Measurements from ENCODE around the gene USP32.

Gene USP32

GRCh38 chr17:60311936-60312335 is 80.0 kb downstream of the USP32 start:
- no peak for DNase-seq (ENCODE audit: low read depth)
- no peak overlapping the region for H3K4me3 ChIP-seq (ENCODE audit: low read depth, low read length)
- TF ChIP-seq CTCF (IDR thresholded peaks at IDR 0.05; ENCODE audit: control insufficient read depth, extremely low read depth, insufficient read depth), result no peak

GRCh38 chr17:60311186-60311585 is 80.7 kb downstream of the USP32 start:
- TF ChIP-seq CTCF (IDR thresholded peaks at IDR 0.05; ENCODE audit: control insufficient read depth, extremely low read depth, insufficient read depth), result no peak
- no peak for DNase-seq (ENCODE audit: low read depth)
- no peak overlapping the region for H3K4me3 ChIP-seq (ENCODE audit: low read depth, low read length)

GRCh38 chr17:60305141-60305540 is 86.8 kb downstream of the USP32 start:
- H3K4me3 ChIP-seq (ENCODE audit: low read depth, low read length), result no peak overlapping the region
- DNase-seq (ENCODE audit: low read depth), result no peak
- TF ChIP-seq CTCF (IDR thresholded peaks at IDR 0.05; ENCODE audit: control insufficient read depth, extremely low read depth, insufficient read depth), result no peak

GRCh38 chr17:60304502-60304901 is 87.4 kb downstream of the USP32 start:
- TF ChIP-seq CTCF (IDR thresholded peaks at IDR 0.05; ENCODE audit: control insufficient read depth, extremely low read depth, insufficient read depth), result no peak
- no peak for DNase-seq (ENCODE audit: low read depth)
- H3K4me3 ChIP-seq (ENCODE audit: low read depth, low read length), result no peak overlapping the region

- TF ChIP-seq CTCF (IDR thresholded peaks at IDR 0.05; ENCODE audit: control insufficient read depth, extremely low read depth, insufficient read depth), result no peak
- DNase-seq (ENCODE audit: low read depth), result no peak
- no peak overlapping the region for H3K4me3 ChIP-seq (ENCODE audit: low read depth, low read length)
These were observed 88.4 kb downstream of the USP32 start for GRCh38 chr17:60303406-60304099.

- no peak overlapping the region for H3K4me3 ChIP-seq (ENCODE audit: low read depth, low read length)
- TF ChIP-seq CTCF (IDR thresholded peaks at IDR 0.05; ENCODE audit: control insufficient read depth, extremely low read depth, insufficient read depth), result no peak
These were observed 90.3 kb downstream of the USP32 start for GRCh38 chr17:60301649-60302048.

GRCh38 chr17:60300949-60301348 is 91.0 kb downstream of the USP32 start:
- no peak for DNase-seq (ENCODE audit: low read depth)
- no peak for TF ChIP-seq CTCF (IDR thresholded peaks at IDR 0.05; ENCODE audit: control insufficient read depth, extremely low read depth, insufficient read depth)
- no peak overlapping the region for H3K4me3 ChIP-seq (ENCODE audit: low read depth, low read length)

More at GRCh38 chr17:60301649-60302048, 90.3 kb downstream of the USP32 start:
- no peak for DNase-seq (ENCODE audit: low read depth)
